Lung (tissue), 12 donors: Measurements from ENCODE around the gene FMN1. TPM values are rescaled to one million over a fixed set of nuclear protein-coding genes. Genes with fewer than 3 reads are reported as not detected.

Experiments
- ATAC-seq: fragments of 200-7000 bp; cut with Tn5 transposase; one replicate; pipeline ENCODE4 v1.9.1; 2020; ENCODE audit warnings: moderate number of reproducible peaks; ENCODE audit not compliant: insufficient read depth, low FRiP score
- DNase-seq, 3 donors: peaks; one replicate each; pipeline ENCODE4 v3.0.0-alpha.2; 2013 to 2017
- H3K27ac ChIP-seq, 2 donors: one replicate each; pipeline ENCODE4 v1.5.1; 2013; ENCODE audit warnings: mild to moderate bottlenecking in 2 of 2, moderate library complexity in 2 of 2, control low read depth in 1 of 2, inconsistent platforms in 1 of 2, low read depth in 1 of 2, low read length in 1 of 2
- H3K27me3 ChIP-seq, 3 donors: one replicate each; pipeline ENCODE4 v1.5.1; 2013; ENCODE audit warnings: low read length in 2 of 3; ENCODE audit not compliant: control insufficient read depth in 3 of 3, insufficient read depth in 3 of 3
- H3K36me3 ChIP-seq, 4 donors: one replicate each; pipeline ENCODE4 v1.5.1; 2013; ENCODE audit warnings: low read length in 4 of 4, mild to moderate bottlenecking in 1 of 4, moderate library complexity in 1 of 4; ENCODE audit not compliant: control insufficient read depth in 4 of 4, insufficient read depth in 4 of 4
- H3K4me1 ChIP-seq, 5 donors: one replicate each; pipeline ENCODE4 v1.5.1; 2013; ENCODE audit warnings: low read length in 5 of 5, mild to moderate bottlenecking in 2 of 5, moderate library complexity in 1 of 5; ENCODE audit not compliant: control insufficient read depth in 5 of 5, insufficient read depth in 5 of 5
- H3K4me3 ChIP-seq: one replicate; pipeline ENCODE4 v1.5.1; 2013; ENCODE audit warnings: mild to moderate bottlenecking, control low read depth, moderate library complexity
- H3K9ac ChIP-seq, 2 donors: one replicate each; pipeline ENCODE4 v1.5.1; 2013; ENCODE audit warnings: low read length in 2 of 2, control low read depth in 1 of 2; ENCODE audit not compliant: insufficient read depth in 1 of 2
- H3K9me3 ChIP-seq, 4 donors: one replicate each; pipeline ENCODE4 v1.5.1; 2013; ENCODE audit warnings: low read length in 3 of 4, mild to moderate bottlenecking in 1 of 4, moderate library complexity in 1 of 4; ENCODE audit not compliant: control insufficient read depth in 4 of 4, insufficient read depth in 3 of 4
- WGBS, 2 donors: extraction: QIAGEN DNeasy Blood & Tissue Kit; methylation state at CpG; one replicate each; pipeline ENCODE4 v1.1.7; 2013; 5-methylcytosine and 5-hydroxymethylcytosine counted together
- polyA plus RNA-seq, 2 donors: library from polyadenylated mRNA; stranded (reverse); fragments of 200-250 nt; gene quantifications; one replicate each; pipeline ENCODE4 v1.2.1, GENCODE V29; 2013
- total RNA-seq, 2 donors: library from RNA; depleted of rRNA in 1 of 2; stranded (reverse); fragments of >200 nt in 1 of 2; gene quantifications; one replicate each; pipeline ENCODE4 v1.2.1, GENCODE V29; 2014 to 2021
- TF ChIP-seq, protein P1 (sequence below): IDR thresholded peaks from 2 replicates; pipeline ENCODE4 v1.5.1; 2012; ENCODE audit warnings: mild to moderate bottlenecking; ENCODE audit errors: control extremely low read depth, extremely low read depth
- donor health status: control.
- donor health status: control.
- donor health status: Bipolar disorder and iron deficiency.
- donor health status: healthy.
- donor health status: DM: yes; HTN: yes; CAD: no.

Gene FMN1
- total and polyA plus RNA-seq, 4 donors, result 4.6 to 45.2 (median 15.7) TPM

DNA sequence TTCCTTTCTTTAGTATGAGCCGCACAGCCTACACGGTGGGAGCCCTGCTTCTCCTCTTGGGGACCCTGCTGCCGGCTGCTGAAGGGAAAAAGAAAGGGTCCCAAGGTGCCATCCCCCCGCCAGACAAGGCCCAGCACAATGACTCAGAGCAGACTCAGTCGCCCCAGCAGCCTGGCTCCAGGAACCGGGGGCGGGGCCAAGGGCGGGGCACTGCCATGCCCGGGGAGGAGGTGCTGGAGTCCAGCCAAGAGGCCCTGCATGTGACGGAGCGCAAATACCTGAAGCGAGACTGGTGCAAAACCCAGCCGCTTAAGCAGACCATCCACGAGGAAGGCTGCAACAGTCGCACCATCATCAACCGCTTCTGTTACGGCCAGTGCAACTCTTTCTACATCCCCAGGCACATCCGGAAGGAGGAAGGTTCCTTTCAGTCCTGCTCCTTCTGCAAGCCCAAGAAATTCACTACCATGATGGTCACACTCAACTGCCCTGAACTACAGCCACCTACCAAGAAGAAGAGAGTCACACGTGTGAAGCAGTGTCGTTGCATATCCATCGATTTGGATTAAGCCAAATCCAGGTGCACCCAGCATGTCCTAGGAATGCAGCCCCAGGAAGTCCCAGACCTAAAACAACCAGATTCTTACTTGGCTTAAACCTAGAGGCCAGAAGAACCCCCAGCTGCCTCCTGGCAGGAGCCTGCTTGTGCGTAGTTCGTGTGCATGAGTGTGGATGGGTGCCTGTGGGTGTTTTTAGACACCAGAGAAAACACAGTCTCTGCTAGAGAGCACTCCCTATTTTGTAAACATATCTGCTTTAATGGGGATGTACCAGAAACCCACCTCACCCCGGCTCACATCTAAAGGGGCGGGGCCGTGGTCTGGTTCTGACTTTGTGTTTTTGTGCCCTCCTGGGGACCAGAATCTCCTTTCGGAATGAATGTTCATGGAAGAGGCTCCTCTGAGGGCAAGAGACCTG is 463.5 kb downstream of the FMN1 start:
- 53 to 63% methylated on average over 26 to 27 of the region's 27 CpGs for WGBS, 2 donors
- TF ChIP-seq, protein P1, sequence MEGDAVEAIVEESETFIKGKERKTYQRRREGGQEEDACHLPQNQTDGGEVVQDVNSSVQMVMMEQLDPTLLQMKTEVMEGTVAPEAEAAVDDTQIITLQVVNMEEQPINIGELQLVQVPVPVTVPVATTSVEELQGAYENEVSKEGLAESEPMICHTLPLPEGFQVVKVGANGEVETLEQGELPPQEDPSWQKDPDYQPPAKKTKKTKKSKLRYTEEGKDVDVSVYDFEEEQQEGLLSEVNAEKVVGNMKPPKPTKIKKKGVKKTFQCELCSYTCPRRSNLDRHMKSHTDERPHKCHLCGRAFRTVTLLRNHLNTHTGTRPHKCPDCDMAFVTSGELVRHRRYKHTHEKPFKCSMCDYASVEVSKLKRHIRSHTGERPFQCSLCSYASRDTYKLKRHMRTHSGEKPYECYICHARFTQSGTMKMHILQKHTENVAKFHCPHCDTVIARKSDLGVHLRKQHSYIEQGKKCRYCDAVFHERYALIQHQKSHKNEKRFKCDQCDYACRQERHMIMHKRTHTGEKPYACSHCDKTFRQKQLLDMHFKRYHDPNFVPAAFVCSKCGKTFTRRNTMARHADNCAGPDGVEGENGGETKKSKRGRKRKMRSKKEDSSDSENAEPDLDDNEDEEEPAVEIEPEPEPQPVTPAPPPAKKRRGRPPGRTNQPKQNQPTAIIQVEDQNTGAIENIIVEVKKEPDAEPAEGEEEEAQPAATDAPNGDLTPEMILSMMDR, result no peak
- Histone ChIP-seq H3K4me3 (no peak overlapping the region), H3K9me3 (no peaks in the 10 kb centered on the region), H3K36me3 (no peaks in the 10 kb centered on the region), H3K9ac (no peak overlapping the region), H3K27me3 (peaks cover 0 to 13% (median 3%) of the 10 kb centered on the region in 3 donors), H3K27ac (no peak overlapping the region), H3K4me1 (peaks cover 0 to 3% (median 0%) of the 10 kb centered on the region in 5 donors)
- DNase-seq (peak; percentile 25 to 77 (median 63)), ATAC-seq (no peak)

DNA sequence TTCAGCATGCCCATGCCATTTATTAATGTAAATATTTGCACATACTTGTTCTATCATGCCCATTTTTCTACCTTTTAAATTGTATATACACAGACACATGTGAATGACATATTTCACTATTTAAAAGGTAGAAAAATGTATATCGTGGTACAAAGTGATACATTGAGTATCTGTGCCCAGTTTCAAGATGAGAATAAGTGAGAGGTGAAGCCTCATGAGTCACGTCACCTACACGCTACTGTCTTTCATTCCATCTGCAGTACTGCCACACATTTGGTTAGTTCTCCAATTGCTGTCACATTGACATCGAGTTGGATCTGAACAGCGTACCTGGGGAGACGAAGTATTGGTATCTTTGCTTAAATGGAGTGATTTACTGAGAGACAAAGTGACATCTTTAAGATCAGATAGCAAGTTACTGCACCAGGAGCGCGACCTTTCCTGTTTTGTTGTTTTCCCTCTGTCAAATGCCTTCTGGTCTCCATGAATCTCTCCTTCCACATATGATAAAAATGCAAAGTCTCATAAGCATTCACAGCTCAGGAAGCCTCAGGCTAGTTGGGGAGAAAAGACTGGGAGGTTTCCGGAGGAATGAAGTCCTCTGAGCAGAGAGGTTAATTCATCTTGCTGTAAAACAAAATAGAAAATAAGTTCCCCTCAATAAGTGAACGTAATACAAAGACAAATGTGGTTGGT is 464.7 kb downstream of the FMN1 start:
- peaks cover 0 to 13% (median 3%) of the 10 kb centered on the region in 3 donors for H3K27me3 ChIP-seq
- no peak overlapping the region for H3K4me3 ChIP-seq
- no peak overlapping the region for H3K27ac ChIP-seq
- no peak for DNase-seq
- H3K9ac ChIP-seq, result no peak overlapping the region
- no peaks in the 10 kb centered on the region for H3K9me3 ChIP-seq
- peaks cover 0 to 3% (median 0%) of the 10 kb centered on the region in 5 donors for H3K4me1 ChIP-seq
- ATAC-seq, result no peak
- 79 to 89% methylated on average over 10 of the region's 10 CpGs for WGBS, 2 donors
- TF ChIP-seq, protein P1, result no peak
- H3K36me3 ChIP-seq, result no peaks in the 10 kb centered on the region

- Histone ChIP-seq H3K27me3 (peaks cover 10 to 48% (median 40%) of the 10 kb centered on the region in 3 donors), H3K9me3 (peaks cover 0 to 9% (median 0%) of the 10 kb centered on the region in 4 donors), H3K4me3 (no peak overlapping the region), H3K4me1 (peaks cover 0 to 6% (median 4%) of the 10 kb centered on the region in 5 donors), H3K36me3 (no peaks in the 10 kb centered on the region), H3K9ac (no peak overlapping the region), H3K27ac (no peak overlapping the region)
- TF ChIP-seq, protein P1, result no peak
- no peak for ATAC-seq
- 64 to 72% methylated on average over 2 of the region's 2 CpGs for WGBS, 2 donors
- DNase-seq, result no peak
Measured at GRCh38 chr15:32723171-32723948, 471.2 kb downstream of the FMN1 start.
